SK-N-SH treated with all-trans-retinoic acid at 6 μM for 48 hours (cell line): ENCODE results near the gene CDKL2.

ENCODE experiments used
- ATAC-seq: fragments of 200-7000 bp; cut with Tn5 transposase; 3 replicates; pipeline ENCODE4 v1.9.1; 2020; ENCODE audit warnings: mild to moderate bottlenecking, moderate library complexity
- ARNTL ChIP-seq: fragments of 450-650 bp; formaldehyde crosslinking; IDR thresholded peaks from 2 replicates; pipeline ENCODE4 v1.5.0; 2020; ENCODE audit warnings: low read depth, mild to moderate bottlenecking, moderate library complexity, borderline replicate concordance
- BACH2 ChIP-seq: fragments of 250-450 bp; sonication (Bioruptor Pico); IDR thresholded peaks from 2 replicates; pipeline ENCODE4 v1.9.0; 2021; ENCODE audit warnings: mild to moderate bottlenecking, borderline replicate concordance
- CREB5 ChIP-seq: fragments of 250-450 bp; sonication (Bioruptor Pico); IDR thresholded peaks from 2 replicates; pipeline ENCODE4 v1.5.1; 2020; ENCODE audit warnings: low read depth, mild to moderate bottlenecking, moderate library complexity
- CSDC2 ChIP-seq: fragments of 250-450 bp; sonication (Bioruptor Pico); IDR thresholded peaks from 2 replicates; pipeline ENCODE4 v1.5.0; 2020; ENCODE audit warnings: mild to moderate bottlenecking, moderate library complexity
- CSRNP3 ChIP-seq: fragments of 250-450 bp; sonication (Bioruptor Pico); IDR thresholded peaks from 2 replicates; pipeline ENCODE4 v1.5.1; 2021; ENCODE audit warnings: mild to moderate bottlenecking, moderate library complexity
- ESRRG ChIP-seq: fragments of 250-450 bp; sonication (Bioruptor Pico); IDR thresholded peaks from 2 replicates; pipeline ENCODE4 v1.6.1; 2021; ENCODE audit warnings: mild to moderate bottlenecking
- GLIS3 ChIP-seq: fragments of 250-450 bp; sonication (Bioruptor Pico); IDR thresholded peaks from 2 replicates; pipeline ENCODE4 v1.5.0; 2020; ENCODE audit warnings: mild to moderate bottlenecking, moderate library complexity
- ISL1 ChIP-seq: fragments of 250-450 bp; sonication (Bioruptor Pico); IDR thresholded peaks from 2 replicates; pipeline ENCODE4 v2.1.2; 2022; ENCODE audit warnings: mild to moderate bottlenecking, moderate library complexity
- OSR1 ChIP-seq: fragments of 250-450 bp; sonication (Bioruptor Pico); IDR thresholded peaks from 2 replicates; pipeline ENCODE4 v1.8.0; 2022; ENCODE audit warnings: moderate library complexity, mild to moderate bottlenecking, inconsistent platforms
- PATZ1 ChIP-seq: fragments of 250-450 bp; sonication (Bioruptor Pico); IDR thresholded peaks from 2 replicates; pipeline ENCODE4 v1.8.0; 2020; ENCODE audit warnings: mild to moderate bottlenecking, moderate library complexity, borderline replicate concordance
- POU6F1 ChIP-seq: fragments of 250-450 bp; sonication (Bioruptor Pico); IDR thresholded peaks from 2 replicates; pipeline ENCODE4 v1.8.0; 2021; ENCODE audit warnings: low read depth, mild to moderate bottlenecking, moderate library complexity, borderline replicate concordance
- PPARA ChIP-seq: fragments of 250-450 bp; sonication (Bioruptor Pico); IDR thresholded peaks from 2 replicates; pipeline ENCODE4 v1.5.0; 2020; ENCODE audit warnings: mild to moderate bottlenecking, borderline replicate concordance
- RARB ChIP-seq: fragments of 250-450 bp; sonication (Bioruptor Pico); IDR thresholded peaks from 2 replicates; pipeline ENCODE4 v1.8.0; 2021; ENCODE audit warnings: mild to moderate bottlenecking, moderate library complexity
- SNAI2 ChIP-seq: fragments of 250-450 bp; sonication (Bioruptor Pico); IDR thresholded peaks from 2 replicates; pipeline ENCODE4 v1.5.0; 2020; ENCODE audit warnings: mild to moderate bottlenecking, moderate library complexity
- TOX ChIP-seq: fragments of 250-450 bp; sonication (Bioruptor Pico); IDR thresholded peaks from 2 replicates; pipeline ENCODE4 v1.8.0; 2021; ENCODE audit warnings: mild to moderate bottlenecking, moderate library complexity, borderline replicate concordance
- TSHZ2 ChIP-seq: fragments of 250-450 bp; sonication (Bioruptor Pico); IDR thresholded peaks from 2 replicates; pipeline ENCODE4 v1.5.0; 2020; ENCODE audit warnings: mild to moderate bottlenecking, moderate library complexity
- ZC3H10 ChIP-seq: fragments of 250-450 bp; sonication (Bioruptor Pico); IDR thresholded peaks from 2 replicates; pipeline ENCODE4 v1.5.1; 2021; ENCODE audit warnings: mild to moderate bottlenecking, moderate library complexity
- ZFP30 ChIP-seq: fragments of 450-650 bp; formaldehyde crosslinking; IDR thresholded peaks from 2 replicates; pipeline ENCODE4 v1.5.0; 2022; ENCODE audit warnings: mild to moderate bottlenecking, moderate library complexity
- ZNF565 ChIP-seq: fragments of 450-650 bp; formaldehyde crosslinking; conservative IDR thresholded peaks from 2 replicates; pipeline ENCODE4 v1.5.0; 2020; ENCODE audit warnings: low read depth, mild to moderate bottlenecking, moderate library complexity
- ZNF70 ChIP-seq: fragments of 450-650 bp; formaldehyde crosslinking; IDR thresholded peaks from 2 replicates; pipeline ENCODE4 v1.5.0; 2020; ENCODE audit warnings: mild to moderate bottlenecking, moderate library complexity
- ZNF8 ChIP-seq: fragments of 450-650 bp; formaldehyde crosslinking; IDR thresholded peaks from 2 replicates; pipeline ENCODE4 v1.5.0; 2020; ENCODE audit warnings: mild to moderate bottlenecking, moderate library complexity

Gene CDKL2

GRCh38 chr4:75653845-75654503, 23.6 kb upstream of the CDKL2 start (continued):
- TF ChIP-seq POU6F1 (no peak), CSRNP3 (CRISPR knock-in tag) (no peak), ZC3H10 (no peak), ESRRG (no peak)

- TF ChIP-seq GLIS3 = no peak
- no peak for TF ChIP-seq TSHZ2 (CRISPR knock-in tag)
- TF ChIP-seq TOX = no peak
- TF ChIP-seq CSRNP3 (CRISPR knock-in tag) = no peak
- TF ChIP-seq ZFP30 (CRISPR knock-in tag) = no peak
- no peak for TF ChIP-seq RARB (CRISPR knock-in tag)
- no peak for TF ChIP-seq ESRRG
- TF ChIP-seq ZNF565 = no peak
- TF ChIP-seq PATZ1 (CRISPR knock-in tag) = no peak
- TF ChIP-seq ZNF70 (CRISPR knock-in tag) = no peak
- TF ChIP-seq CREB5 (CRISPR knock-in tag) = no peak
- TF ChIP-seq BACH2 (CRISPR knock-in tag) = no peak
- no peak for TF ChIP-seq ZNF8
- no peak for TF ChIP-seq ZC3H10
- TF ChIP-seq OSR1 (CRISPR knock-in tag) = no peak
- no peak for ATAC-seq
These were observed 13.8 kb upstream of the CDKL2 start for GRCh38 chr4:75644095-75644494.

GRCh38 chr4:75643651-75644050, 13.3 kb upstream of the CDKL2 start:
- no peak for TF ChIP-seq ZNF70 (CRISPR knock-in tag)
- no peak for TF ChIP-seq RARB (CRISPR knock-in tag)
- TF ChIP-seq POU6F1 = no peak
- TF ChIP-seq ISL1 (CRISPR knock-in tag) = no peak
- no peak for TF ChIP-seq OSR1 (CRISPR knock-in tag)
- no peak for TF ChIP-seq SNAI2 (CRISPR knock-in tag)
- TF ChIP-seq CSDC2 (CRISPR knock-in tag) = no peak
- no peak for TF ChIP-seq ESRRG
- TF ChIP-seq PATZ1 (CRISPR knock-in tag) = no peak
- TF ChIP-seq ZC3H10 = no peak
- TF ChIP-seq ARNTL (CRISPR knock-in tag) = no peak
- no peak for TF ChIP-seq BACH2 (CRISPR knock-in tag)
- TF ChIP-seq TOX = no peak
- TF ChIP-seq PPARA (CRISPR knock-in tag) = no peak
- ATAC-seq = no peak
